GM18526 (cell line): ENCODE measurements around the gene ADCY2.

ENCODE experiments used
- POLR2A ChIP-seq: IDR thresholded peaks from 3 replicates; pipeline ENCODE4 v1.6.1; 2011; ENCODE audit not compliant: insufficient read length; ENCODE audit errors: extremely low read depth

Gene ADCY2

DNA sequence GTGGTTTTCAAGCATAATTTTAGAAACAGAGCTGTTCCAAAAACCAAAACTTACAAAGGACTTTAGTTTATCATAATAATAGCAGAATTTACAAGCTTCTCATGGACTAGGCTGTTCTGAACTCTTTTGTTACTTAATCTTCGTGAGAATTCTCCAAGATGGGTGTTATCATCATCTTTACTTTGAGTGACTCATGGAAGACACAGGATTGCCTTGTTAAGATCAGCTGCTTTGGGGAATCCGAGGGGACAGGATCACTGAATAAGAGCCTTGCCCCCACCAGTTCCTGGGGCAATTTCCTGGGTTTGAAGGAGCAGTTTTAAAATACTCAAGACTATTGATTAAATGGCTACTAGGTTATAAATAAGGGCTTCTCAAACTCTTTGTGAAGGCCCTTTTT is 374.5 kb downstream of the ADCY2 start:
- TF ChIP-seq POLR2A, result no peak

DNA sequence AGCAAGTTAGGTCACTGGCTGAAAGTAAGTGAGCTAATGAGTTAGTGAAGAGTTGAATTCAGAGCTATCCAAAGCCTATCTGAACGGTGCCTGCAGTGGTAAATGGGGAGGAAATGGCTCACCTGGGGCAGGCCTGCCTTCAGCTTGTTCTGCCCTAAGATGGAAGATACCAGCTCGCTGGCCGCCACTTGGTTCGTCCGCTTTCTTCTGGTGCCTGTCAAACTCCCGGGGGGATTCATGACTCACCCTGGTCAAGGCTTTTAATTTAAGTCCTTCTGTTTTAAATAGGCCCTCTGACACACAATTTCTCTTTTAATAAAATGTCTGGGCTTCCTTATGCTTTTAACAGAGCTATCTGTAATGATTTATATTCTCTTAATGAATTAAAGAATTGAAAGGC is 376.2 kb downstream of the ADCY2 start:
- no peak for TF ChIP-seq POLR2A

DNA sequence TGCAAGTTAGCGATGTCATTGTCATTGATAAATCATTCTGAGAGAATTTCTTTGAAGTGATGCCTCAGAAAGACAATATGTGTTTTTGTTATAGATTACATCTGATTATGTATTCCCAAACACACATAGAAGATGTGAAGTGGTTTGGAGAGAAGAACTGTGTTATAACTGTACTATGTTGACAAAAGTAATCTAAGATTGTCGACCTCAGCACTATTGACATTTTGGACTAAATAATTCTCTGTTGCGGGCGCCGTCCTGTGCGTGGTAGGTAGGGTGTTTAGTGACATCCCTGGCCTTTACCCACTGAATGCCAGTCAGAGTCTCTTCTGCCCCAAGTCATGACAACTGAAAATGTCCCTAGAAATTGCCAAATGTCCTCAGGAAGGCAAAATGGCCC is 377.2 kb downstream of the ADCY2 start:
- no peak for TF ChIP-seq POLR2A

DNA sequence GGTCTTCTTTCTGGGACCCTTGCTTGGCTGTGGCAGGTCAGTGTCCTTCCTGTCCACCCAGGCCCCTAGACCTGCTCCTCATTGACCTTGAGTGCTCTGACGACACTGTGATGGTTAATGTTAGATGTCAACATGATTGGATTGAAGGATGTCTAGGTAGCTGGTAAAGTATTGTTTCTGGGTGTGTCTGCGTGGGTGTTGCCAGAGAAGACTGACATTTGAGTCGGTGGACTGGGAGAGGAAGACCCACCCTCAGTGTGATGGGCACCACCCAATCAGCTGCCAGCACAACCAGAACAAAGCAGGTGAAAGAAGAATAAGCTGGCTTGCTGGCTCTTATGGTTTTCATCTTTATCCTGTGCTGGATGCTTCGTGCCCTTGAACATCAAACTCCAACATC is 380.5 kb downstream of the ADCY2 start:
- TF ChIP-seq POLR2A, result no peak

DNA sequence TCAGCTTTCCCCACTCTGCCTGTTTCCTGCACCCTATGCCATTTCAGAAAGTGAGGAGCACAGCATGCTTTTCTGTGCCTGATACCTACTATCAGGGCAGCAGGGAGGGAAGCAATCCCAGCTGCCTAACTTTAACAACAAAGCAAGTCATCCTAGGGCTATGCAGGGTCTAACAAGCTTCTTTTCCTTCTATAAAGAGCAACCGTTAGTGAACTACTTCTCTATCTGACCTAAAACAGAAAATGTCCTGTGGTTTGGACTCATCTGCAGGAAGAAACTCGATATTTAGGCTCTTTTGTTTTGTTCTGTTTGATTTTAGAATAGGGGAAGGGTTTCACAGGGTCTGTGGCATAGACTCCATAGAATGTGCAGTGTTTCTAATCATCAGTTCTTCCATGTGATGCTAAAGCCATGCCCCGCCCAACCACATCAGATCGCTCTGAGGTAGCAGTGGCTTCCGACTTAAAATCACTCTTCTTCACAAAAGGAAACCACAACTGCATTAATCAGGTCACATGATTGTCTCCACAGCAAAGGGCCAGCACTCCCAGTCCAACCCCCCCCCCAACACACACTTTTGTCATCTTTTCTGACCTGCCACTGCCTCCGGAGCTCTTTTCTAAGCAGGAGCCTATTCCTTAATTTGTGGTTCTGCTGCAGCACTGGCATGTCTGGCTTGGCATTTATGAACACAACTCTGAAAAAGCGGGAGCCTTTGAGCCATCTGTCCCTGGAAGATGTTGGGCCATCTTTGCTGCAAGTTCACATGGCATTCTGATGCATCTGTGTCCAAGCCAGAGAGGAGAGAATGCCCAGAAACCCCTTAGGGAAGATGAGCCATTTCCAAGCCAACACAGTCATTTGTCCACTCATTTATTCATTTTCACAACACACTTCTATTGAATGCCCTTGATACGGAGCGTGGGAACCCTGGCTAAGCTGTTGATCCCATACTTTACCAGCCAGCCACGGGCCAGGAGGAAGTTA is 383.4 kb downstream of the ADCY2 start:
- no peak for TF ChIP-seq POLR2A

DNA sequence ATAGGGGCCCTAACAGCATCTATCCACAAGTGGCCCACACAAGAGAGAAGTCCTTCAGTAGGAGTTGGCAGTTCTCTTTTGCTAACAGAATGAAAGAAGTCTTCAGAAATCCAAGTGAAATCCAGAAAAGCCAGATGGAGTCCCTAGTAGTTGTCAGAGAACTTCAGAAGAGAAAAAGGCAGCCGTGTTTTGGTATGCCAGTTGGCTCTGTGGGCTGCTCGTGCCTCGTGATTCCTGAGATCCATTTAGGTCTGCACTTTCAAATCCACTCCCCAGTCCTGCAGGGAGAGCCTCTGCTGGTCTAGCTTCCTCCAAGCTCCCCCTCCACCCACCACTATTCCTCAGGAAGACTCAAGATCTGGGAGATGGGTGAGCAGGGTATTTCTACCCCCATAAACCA is 386.0 kb downstream of the ADCY2 start:
- no peak for TF ChIP-seq POLR2A

DNA sequence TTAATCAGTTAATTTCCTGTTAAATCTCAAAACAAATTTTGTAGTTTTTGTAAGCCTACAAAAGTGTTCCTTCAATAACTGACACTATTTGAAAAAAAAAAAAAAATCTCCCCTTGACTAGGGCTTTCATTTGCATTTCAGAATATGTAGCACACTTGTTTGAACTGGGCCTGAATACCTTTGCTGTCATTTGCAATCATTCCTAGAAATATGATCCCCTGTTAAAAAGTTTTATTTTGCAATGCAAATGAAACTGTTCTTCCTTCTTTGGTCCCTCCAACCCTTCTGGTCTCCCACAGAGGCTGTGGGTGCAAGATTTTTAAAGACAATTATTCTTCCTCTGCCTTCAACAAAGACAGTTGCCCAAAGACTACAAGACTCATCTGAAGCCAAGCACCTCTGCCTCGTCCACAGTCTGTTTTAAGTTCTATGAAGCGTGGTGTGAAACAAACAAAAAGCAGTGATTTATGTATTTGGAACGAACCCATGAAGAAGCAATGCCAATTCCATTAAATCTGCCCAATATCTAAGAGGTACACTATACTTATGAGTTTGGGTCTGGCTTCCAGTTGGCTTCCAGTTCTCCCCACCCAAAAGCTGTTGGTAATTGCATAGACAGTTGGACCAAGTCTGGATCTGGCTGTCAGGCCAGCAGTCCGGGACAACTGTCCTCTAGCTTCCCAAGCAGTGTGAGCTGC is 388.9 kb downstream of the ADCY2 start:
- TF ChIP-seq POLR2A, result no peak

DNA sequence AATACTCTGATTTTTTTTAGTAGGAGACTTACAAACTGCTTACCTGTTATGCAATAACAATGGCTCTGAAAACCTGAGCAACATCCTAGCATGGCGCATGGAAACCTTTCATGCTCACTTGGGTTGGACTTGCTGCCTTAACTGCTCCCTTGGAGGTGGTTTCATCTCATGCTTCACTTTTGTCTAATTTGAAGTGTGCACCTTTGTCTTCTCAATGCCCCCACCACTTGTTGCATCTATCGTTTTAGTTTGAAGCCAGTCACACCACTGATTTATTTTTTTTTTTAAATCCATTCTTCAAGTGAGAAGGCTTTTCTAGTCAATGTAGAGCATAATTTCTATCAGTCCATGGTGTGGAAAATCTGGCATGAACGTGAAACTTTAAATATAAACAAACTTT is 391.8 kb downstream of the ADCY2 start:
- no peak for TF ChIP-seq POLR2A

DNA sequence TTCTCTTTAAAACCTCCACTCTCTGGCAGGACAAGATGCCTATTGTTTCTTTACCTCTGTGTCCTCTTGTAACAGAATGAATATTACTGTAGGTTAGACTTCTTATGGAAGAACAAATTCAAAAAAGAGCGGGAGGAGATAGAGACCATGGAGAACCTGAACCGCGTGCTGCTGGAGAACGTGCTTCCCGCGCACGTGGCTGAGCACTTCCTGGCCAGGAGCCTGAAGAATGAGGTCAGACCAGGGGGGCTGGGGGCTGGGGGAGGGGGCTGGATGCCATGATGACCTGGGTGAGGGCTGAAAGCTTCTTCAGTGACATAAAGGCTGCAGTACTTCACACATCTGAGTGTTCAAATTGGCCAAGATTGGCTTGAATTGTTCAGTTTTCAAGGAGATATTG is 393.6 kb downstream of the ADCY2 start:
- no peak for TF ChIP-seq POLR2A

DNA sequence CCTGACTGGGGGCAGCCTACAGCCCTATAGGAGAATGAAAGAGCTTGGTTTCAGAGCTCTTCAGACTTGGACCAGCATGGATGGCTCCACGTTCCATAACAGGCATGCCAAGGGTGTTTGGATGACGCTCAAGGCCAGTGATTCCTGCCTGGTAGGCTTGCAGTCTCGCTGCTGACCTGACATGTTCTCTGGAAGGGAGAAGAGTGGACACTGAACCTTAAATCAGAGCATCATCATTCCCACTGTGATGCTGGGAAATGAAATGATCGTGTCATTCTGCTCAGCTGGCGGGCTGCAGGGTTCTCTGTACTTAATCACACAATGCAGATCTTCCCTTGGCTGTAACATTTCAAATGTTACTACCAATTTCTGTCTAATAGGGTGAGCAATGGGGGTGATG is 398.0 kb downstream of the ADCY2 start:
- TF ChIP-seq POLR2A, result no peak

DNA sequence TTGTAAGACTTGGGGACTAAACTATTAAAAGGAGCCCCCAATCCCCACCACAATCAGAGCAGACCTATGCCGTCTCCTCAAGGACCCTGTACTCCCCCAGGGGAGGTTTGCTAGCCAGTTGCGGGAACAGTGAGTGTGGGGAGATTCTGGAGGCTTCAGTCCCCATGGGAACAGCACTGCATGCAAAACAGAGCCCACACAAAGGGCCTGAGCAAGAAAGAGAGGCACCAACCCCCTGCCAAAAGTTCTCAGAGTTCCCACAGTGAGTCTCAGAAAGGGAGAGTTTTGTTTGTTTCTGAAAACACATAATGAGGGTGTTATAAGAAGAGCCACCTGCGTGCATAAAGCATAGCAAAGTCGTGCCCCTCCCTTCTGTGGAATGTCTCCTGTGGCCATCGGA is 398.4 kb downstream of the ADCY2 start:
- no peak for TF ChIP-seq POLR2A

DNA sequence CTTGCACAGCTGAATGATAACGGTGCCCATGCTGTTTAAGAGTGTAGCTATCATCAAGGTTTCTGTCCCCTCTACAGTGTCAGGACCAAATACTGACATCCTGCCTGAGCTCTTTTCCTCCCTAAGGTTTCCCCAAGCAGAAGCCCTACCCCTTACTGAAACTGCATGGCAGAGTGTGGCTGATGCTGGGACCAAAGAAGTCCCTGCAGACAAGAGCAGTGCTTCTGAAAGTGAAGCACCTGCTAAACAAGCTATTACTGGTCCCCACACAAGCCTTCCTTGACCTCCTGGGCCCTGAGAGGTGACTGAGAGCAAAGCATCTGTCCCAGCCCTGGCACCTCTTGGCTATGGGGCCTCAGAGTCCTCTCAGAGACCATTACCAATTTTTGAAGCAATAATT is 398.9 kb downstream of the ADCY2 start:
- no peak for TF ChIP-seq POLR2A

DNA sequence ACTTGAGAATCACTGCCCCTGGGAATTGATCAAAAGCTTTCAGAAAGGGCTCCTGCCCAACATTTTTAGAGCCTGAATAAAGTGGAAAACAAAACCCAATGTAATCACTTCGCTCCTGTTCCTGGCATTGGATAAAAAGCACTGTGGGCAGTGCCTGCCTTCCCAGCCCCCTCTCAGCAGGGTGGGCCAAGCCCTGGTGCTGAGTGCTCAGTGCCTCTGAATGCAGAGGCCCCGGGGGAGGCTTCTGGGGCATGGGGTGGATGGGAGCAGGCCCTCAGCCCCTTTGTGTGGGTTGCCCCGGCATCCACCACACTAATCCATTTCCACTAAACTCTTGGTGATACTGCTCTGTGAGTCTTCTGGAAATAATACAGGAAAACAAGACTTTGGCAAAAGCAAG is 399.4 kb downstream of the ADCY2 start:
- no peak for TF ChIP-seq POLR2A

DNA sequence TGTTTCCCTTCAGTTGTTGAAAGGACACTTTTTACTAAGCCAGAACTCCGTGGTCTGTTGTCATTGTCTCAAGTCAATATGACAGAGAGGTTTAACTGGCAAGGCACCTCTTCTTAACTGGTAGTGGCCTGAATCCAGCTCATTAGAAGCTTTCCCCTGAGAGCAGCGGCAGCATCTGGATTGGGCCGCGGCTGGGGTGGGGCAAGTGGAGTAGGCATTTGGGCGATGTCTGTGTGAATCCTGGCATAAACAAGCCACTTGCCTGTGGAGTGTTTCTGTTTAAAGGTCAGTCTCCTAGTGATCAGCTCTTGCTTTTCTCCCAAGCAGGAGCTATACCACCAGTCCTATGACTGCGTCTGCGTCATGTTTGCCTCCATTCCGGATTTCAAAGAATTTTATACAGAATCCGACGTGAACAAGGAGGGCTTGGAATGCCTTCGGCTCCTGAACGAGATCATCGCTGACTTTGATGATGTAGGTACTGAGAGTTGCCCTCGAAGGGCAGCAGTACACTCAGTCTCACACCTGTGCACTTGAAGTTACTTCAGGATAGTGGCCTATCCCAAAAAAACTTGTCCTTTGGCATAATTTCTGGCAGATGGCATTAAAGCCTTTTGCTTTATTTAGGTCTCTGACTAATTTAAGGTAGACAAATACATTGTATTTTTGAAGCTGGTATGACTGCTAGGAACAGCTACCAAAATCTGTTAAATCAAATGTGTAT is 406.1 kb downstream of the ADCY2 start:
- TF ChIP-seq POLR2A, result no peak

DNA sequence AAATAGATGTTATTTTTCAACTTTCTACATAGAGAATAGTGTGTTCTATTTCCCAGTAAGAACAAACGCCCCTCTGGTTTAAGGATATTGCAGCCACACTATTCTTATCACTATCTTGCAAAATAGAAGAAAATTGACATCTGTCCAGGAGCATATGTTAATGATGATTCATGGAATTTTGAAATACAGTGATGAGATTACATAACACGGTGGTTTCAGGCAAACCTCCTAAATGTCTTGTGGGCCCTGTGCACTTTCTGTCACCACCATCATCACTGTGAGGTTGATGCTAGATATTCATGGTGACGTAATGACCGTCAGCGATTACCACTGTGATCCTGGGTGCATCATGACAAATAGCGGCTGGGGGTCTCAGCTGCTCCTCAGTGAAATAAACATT is 406.9 kb downstream of the ADCY2 start:
- TF ChIP-seq POLR2A, result no peak

DNA sequence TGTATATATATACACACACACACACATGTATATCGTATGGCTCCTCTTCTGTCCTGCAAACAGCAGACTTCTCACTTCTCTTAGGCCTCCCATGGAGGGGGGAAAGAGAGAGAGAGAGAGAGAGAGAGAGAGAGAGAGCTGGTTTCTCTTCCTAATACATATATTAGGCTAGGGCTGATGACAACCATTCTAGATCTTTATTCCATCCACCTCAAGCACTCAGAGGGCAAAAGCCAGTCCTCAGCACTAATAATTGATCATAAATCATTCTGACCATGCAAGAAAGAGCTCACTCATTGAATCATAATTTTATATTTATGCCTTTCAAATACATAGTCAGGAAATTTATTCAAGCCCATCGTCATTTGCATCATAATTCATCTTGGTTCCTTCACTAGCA is 408.0 kb downstream of the ADCY2 start:
- TF ChIP-seq POLR2A, result no peak

DNA sequence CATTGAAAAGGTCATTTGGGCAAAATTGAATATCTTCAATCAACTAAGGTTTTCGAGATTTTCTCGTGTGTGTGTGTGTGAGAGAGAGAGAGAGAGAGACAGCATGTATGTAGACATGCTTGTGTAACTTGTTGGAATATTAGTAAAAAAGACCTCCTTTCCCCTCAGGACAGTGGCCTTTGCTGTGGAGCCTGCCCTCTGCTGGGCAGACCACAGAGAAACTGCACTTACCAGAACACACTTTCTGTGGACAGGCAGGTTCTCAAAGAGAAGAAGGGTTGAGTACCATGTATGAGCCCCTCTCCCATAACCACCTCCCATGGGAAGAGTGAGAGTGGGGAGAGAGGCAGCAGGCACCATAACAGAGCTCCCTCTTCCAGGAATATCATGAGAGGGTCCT is 409.4 kb downstream of the ADCY2 start:
- no peak for TF ChIP-seq POLR2A
